Activated naive CD4-positive, alpha-beta T cell treated with anti-CD3 and anti-CD28 coated beads, Interleukin-2, amount 50 U/mL, for 24 hours (primary cell): Measurements from ENCODE around the gene ABCC4.
A peak's percentile ranks its signal among the peaks of the same experiment; 100 is the strongest.

Experiments
- H3K27ac Mint-ChIP-seq: one replicate; pipeline ENCODE4 v1.8.0; 2021; ENCODE audit warnings: mild to moderate bottlenecking, mixed read lengths
- H3K27me3 Mint-ChIP-seq: one replicate; pipeline ENCODE4 v1.8.0; 2021; ENCODE audit warnings: mixed read lengths
- H3K36me3 Mint-ChIP-seq: one replicate; pipeline ENCODE4 v1.8.0; 2021; ENCODE audit warnings: mixed read lengths
- H3K4me1 Mint-ChIP-seq: one replicate; pipeline ENCODE4 v1.8.0; 2021; ENCODE audit warnings: mixed read lengths
- H3K4me3 Mint-ChIP-seq: one replicate; pipeline ENCODE4 v1.8.0; 2021; ENCODE audit warnings: mild to moderate bottlenecking, mixed read lengths
- H3K9me3 Mint-ChIP-seq: one replicate; pipeline ENCODE4 v1.8.0; 2021; ENCODE audit warnings: mixed read lengths

Gene ABCC4

DNA sequence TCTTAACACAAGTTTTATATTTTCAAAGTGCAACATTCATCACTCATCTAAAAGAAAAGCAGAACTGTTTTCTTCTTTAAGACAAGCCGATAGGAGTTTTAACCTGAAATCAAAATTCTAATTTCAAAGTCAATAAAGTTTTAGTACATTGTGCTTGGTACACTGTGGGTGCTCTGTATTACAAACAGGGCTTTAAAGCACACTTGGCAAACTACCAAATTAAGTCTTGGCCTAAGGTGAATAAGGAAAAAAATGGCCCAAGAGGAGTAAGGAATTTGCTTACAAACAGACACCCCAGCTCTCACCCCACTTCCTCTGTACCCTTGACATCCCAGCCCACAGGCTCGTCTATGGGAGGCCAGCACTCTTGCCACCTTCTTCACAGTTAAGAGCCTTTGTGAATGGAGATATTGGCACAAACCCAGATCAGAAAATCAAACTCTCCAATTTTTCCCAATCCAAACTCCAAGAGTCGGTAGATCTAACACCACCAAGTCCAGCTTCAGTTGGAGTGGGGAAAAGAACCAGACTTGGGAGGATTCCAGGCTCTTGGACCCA, 66.0 kb downstream of the ABCC4 start:
- Mint-ChIP-seq H3K36me3 (peaks cover 17% of the 10 kb centered on the region), H3K4me3 (no peak overlapping the region), H3K27ac (no peak overlapping the region)

DNA sequence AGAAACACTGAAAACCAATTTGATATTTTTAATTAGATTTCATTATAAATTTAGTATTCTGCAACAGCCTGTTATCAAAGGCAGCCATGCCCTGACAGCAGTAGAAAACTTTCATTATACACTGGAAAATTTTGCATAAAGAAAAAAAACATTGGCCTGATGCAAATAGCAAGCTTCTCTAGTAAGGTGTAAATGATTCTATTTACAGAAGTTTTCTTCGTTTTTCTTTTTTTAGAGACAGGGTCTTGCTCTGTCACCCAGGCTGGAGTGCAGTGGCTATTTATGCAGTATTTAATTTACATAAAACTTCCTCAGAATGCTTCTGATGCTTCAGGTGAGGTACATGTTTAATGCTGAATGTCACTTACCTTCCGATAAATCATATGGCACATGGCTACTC, 67.0 kb downstream of the ABCC4 start:
- no peak overlapping the region for H3K4me3 Mint-ChIP-seq
- H3K4me1 Mint-ChIP-seq = peaks cover 8% of the 10 kb centered on the region
- no peak overlapping the region for H3K27ac Mint-ChIP-seq
- H3K9me3 Mint-ChIP-seq = no peaks in the 10 kb centered on the region
- peaks cover 17% of the 10 kb centered on the region for H3K36me3 Mint-ChIP-seq
- no peaks in the 10 kb centered on the region for H3K27me3 Mint-ChIP-seq

More for the DNA sequence above, 66.0 kb downstream of the ABCC4 start:
- Mint-ChIP-seq H3K4me1 (peaks cover 8% of the 10 kb centered on the region), H3K9me3 (no peaks in the 10 kb centered on the region), H3K27me3 (no peaks in the 10 kb centered on the region)

DNA sequence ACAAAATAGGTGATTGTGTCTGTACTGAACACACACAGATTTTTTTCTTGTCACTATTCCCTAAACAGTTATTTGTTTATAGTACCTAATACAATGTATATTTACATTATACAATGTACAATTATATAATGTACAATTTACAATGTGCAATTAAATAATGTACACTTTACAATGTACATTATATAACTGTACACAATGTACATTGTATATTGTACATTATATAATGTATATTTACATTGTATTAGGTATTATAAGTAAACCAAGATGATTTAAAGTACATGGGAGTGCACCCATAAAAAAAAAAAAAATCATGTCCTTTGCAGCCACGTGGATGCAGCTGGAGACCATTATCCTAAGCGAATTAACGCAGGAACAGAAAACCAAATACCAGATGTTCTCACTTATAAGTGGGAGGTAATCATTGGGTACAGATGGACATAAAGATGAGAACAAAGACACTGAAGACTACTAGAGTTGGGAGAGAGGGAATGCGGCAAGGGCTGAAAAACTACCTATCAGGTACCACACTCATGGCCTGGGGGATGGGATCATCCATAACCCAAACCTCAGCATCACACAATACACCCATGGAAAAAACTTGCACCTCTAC, 68.1 kb downstream of the ABCC4 start:
- Mint-ChIP-seq H3K4me3 (no peak overlapping the region), H3K27me3 (no peaks in the 10 kb centered on the region)

DNA sequence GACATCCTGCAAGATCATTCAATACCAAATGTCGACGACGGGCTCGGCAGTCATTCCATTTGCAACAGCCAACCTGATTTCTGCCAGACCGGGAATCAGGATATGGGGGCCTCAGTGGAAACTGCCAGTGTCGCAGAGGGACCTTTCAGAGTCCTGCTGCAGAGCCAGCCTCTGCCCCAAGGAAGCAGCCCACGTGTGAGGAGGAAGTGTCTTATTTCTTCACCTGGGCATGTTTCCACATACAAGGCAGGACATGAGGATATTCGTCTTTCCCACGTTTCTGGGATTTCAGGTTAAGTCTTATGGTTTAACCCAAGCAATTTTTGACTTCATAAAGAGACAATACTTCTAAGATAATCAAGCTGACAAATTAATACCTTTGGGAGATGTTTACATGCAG, 69.9 kb downstream of the ABCC4 start:
- Mint-ChIP-seq H3K9me3 (no peaks in the 10 kb centered on the region), H3K27me3 (no peaks in the 10 kb centered on the region), H3K36me3 (peaks cover 12% of the 10 kb centered on the region), H3K4me3 (no peak overlapping the region), H3K27ac (no peak overlapping the region), H3K4me1 (peaks cover 11% of the 10 kb centered on the region)

More for the DNA sequence above, 68.1 kb downstream of the ABCC4 start:
- H3K36me3 Mint-ChIP-seq = peaks cover 16% of the 10 kb centered on the region
- H3K9me3 Mint-ChIP-seq = no peaks in the 10 kb centered on the region
- peaks cover 8% of the 10 kb centered on the region for H3K4me1 Mint-ChIP-seq
- H3K27ac Mint-ChIP-seq = no peak overlapping the region

DNA sequence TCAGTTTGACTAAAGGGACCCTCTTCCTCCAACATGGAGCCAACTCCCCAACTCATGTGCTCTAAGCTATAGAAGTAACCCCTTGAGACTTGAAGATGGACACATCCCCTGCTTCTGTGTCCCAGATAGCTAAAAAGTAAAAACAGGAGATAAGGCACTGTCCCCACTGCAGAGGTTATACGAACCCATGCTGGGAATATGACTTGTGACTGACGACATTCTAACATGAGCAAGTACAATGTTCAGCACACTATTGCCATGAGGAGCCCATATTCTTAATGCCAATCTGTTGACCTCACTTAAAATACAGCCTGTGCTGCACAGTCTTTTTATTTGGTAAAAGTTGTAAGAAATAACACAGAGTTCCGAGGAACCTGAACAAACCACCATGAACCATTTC, 71.4 kb downstream of the ABCC4 start:
- Mint-ChIP-seq H3K27me3 (no peaks in the 10 kb centered on the region), H3K36me3 (peaks cover 8% of the 10 kb centered on the region), H3K27ac (no peak overlapping the region), H3K4me3 (no peak overlapping the region), H3K4me1 (peaks cover 7% of the 10 kb centered on the region), H3K9me3 (no peaks in the 10 kb centered on the region)

DNA sequence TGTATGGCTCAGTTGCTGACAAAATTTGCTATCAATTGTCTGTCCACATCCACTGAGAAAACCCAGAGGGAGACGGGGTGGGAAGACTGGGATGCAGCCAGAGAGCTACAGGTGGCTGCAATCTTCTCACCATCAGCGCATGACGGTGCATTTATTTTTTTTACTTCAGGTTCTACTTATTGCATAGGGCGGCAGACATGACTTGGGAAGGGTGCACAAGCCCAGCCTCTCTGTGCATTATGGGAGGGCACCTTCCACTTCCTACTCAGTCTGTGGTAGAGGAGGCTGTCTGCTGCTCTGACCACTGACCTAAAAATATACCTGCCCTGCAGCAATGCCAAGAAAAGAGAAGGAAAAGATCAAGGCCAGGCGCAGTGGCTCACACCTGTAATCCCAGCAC, 73.1 kb downstream of the ABCC4 start:
- Mint-ChIP-seq H3K4me3 (no peak overlapping the region), H3K4me1 (peaks cover 7% of the 10 kb centered on the region), H3K9me3 (no peaks in the 10 kb centered on the region), H3K36me3 (peaks cover 9% of the 10 kb centered on the region), H3K27me3 (no peaks in the 10 kb centered on the region), H3K27ac (no peak overlapping the region)

DNA sequence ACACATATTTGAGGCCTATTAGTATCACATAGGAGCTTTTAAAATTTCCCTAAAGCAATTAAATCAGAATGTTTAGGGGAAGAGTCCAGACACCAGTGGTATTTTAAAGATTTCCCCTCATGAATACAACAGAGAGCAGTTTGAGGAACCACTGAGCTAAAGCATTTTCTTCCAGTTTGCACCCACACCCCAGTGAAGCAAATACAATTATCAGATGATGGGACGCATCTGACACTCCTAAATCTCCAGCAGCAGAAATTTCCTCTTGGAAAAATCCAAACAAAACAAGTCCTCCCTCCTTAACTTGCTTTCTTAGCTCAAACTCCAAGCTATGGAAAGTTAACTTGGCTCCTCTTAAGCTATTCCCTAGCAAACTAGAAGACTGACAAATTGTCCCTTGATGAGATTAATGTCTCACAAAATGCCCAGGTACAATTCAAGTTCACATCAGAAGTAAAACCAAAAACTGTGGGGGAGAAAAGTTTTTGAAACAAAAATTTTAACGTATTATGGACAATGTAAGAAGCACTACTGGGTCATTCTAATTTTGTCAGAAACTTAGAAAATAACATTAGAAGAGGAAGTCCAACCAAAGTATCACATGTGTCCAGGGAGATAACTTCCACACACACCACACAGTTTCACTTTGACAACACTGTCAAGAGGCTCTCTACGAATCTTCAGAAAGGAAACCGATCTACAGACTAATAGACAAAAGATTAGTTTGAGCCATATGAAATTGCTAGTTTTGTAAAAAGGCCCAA, 74.1 kb downstream of the ABCC4 start:
- Mint-ChIP-seq H3K4me3 (no peak overlapping the region), H3K36me3 (peaks cover 11% of the 10 kb centered on the region), H3K27me3 (no peaks in the 10 kb centered on the region), H3K27ac (no peak overlapping the region), H3K4me1 (peaks cover 7% of the 10 kb centered on the region), H3K9me3 (no peaks in the 10 kb centered on the region)

DNA sequence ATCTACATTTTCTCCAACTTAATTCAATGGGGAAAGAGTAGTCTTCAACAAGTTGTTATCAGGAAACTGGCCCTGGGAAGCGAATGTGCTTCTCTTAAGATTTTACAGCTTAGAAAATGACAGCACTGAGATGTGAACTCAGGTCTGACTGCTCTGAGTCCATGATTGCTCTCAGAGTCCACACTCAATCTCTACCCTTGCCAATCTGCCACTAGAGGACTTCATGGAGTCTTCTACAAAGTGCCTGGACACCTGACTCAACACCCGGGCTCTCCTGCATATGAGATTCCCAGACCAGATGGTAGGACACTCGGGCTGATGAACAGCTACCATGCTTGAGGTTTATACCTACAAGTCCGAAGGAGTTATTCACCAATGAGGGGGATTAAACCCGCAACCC, 74.8 kb downstream of the ABCC4 start:
- Mint-ChIP-seq H3K4me3 (no peak overlapping the region), H3K36me3 (peaks cover 9% of the 10 kb centered on the region), H3K9me3 (no peaks in the 10 kb centered on the region), H3K27ac (no peak overlapping the region), H3K27me3 (no peaks in the 10 kb centered on the region), H3K4me1 (peaks cover 7% of the 10 kb centered on the region)

DNA sequence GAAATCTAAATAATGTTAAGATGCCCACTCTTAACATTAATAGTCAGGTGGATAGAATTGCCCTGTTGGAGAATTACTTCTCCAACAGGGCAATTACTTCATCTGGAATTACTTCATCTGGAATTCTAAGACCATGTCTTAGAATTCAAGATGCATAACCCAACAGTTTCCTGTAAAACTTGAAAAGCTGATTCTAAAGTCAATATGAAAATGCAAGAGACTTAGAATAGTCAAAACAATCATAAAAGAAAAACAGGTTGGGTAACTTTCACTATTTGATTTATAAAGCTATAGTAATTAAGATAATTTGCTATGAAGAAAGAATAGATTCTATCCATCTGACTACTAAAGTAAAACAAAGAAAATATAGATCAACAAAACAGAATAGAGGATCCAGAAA, 75.2 kb downstream of the ABCC4 start:
- H3K27me3 Mint-ChIP-seq = no peaks in the 10 kb centered on the region
- H3K9me3 Mint-ChIP-seq = no peaks in the 10 kb centered on the region
- peaks cover 7% of the 10 kb centered on the region for H3K4me1 Mint-ChIP-seq
- H3K27ac Mint-ChIP-seq = no peak overlapping the region
- H3K36me3 Mint-ChIP-seq = peaks cover 8% of the 10 kb centered on the region
- no peak overlapping the region for H3K4me3 Mint-ChIP-seq

DNA sequence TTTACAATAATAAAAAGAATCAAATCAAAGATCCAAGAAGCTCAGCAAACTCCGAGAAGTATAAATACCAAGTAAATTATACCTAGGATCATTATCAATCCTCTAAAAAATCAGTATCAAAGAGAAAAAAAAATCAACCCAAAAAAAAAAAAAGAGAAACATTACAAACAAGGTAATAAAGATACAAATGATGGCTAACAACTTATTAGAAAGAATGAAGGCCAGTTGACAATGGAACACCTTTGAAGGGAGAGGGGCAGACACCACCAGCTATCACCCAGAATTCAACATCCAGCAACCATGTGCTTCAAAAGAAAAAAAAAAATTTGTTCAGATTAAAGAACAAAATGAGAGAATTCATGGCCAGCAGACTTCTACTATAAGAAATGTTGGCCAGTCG, 77.2 kb downstream of the ABCC4 start:
- no peak overlapping the region for H3K27ac Mint-ChIP-seq
- peaks cover 7% of the 10 kb centered on the region for H3K4me1 Mint-ChIP-seq
- no peaks in the 10 kb centered on the region for H3K9me3 Mint-ChIP-seq
- H3K36me3 Mint-ChIP-seq = peaks cover 19% of the 10 kb centered on the region
- no peaks in the 10 kb centered on the region for H3K27me3 Mint-ChIP-seq
- H3K4me3 Mint-ChIP-seq = no peak overlapping the region

DNA sequence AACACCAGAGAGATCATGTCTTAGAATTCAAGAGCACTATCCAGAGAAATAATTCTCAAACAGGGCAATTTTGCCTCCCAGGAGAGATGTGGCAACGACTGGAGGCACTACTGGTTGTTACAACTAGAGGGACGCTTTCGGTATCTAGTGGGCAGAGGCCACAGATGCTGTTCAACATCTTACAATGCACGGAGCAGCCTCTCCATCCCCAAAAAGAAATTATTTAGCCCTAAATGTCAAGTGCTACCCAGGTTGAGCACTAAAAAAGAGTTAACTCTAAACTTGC, 78.6 kb downstream of the ABCC4 start:
- no peaks in the 10 kb centered on the region for H3K9me3 Mint-ChIP-seq
- H3K4me1 Mint-ChIP-seq = peaks cover 7% of the 10 kb centered on the region
- no peak overlapping the region for H3K4me3 Mint-ChIP-seq
- no peaks in the 10 kb centered on the region for H3K27me3 Mint-ChIP-seq
- H3K36me3 Mint-ChIP-seq = peaks cover 23% of the 10 kb centered on the region
- peak overlapping the region; percentile 12 for H3K27ac Mint-ChIP-seq

DNA sequence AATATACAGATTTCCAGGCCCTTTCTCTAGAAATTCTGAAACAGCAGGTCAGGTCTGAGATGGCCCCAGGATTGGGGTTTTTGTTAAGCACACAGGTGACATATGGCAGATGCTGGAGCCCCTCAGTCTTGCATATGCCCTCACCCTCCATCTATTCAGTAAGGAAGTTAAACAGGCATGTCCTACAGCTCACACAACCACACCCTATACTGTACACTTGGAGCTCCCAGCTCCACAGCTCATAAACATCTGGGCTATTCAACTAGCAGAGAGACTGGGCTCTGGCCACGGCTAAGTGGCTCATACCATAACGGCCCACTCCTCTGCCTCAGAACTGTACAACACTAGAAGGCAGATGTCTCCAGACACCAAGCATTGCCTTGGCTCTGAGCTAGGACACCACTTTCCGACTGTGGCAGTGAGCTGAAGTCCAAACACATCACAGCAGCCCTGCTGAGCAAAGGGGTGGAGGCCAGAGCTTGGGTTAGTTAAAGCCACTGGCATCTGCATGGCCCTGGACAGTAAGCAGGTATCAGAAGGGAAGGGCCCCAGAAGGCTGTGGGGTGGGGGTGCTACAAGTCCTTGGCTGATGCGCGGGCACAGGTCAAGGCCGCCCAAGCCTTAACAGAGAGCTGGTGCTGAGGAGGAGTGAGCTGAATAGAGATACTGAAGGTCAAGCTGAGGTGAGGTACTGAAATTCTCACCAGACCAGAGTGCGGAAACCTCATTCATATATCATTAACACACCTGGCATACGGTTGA, 79.1 kb downstream of the ABCC4 start:
- Mint-ChIP-seq H3K27me3 (no peaks in the 10 kb centered on the region), H3K27ac (peak overlapping the region; percentile 12), H3K36me3 (peaks cover 23% of the 10 kb centered on the region), H3K4me1 (peaks cover 3% of the 10 kb centered on the region), H3K9me3 (no peaks in the 10 kb centered on the region), H3K4me3 (no peak overlapping the region)

DNA sequence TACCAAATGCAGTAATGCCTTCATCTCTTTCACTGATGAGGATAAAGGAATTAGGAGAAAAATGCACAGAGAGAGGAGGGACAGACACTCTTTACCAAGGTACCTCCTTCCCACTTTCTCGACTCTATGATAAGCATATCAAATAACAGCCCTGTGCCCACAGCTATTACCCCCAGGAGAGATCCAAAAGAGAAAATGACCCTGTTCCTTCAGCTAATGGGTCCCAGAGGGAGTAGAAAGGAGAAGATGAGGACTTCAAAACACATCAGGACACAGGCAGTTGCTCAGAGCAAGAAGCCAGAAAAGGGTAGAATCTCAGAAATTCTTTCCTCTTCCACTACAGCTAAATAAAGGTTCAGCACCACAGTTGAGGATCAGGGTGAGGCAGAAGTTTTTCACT, 80.6 kb downstream of the ABCC4 start:
- Mint-ChIP-seq H3K4me3 (no peak overlapping the region), H3K9me3 (no peaks in the 10 kb centered on the region), H3K36me3 (peaks cover 23% of the 10 kb centered on the region), H3K4me1 (no peaks in the 10 kb centered on the region), H3K27me3 (no peaks in the 10 kb centered on the region), H3K27ac (no peak overlapping the region)

DNA sequence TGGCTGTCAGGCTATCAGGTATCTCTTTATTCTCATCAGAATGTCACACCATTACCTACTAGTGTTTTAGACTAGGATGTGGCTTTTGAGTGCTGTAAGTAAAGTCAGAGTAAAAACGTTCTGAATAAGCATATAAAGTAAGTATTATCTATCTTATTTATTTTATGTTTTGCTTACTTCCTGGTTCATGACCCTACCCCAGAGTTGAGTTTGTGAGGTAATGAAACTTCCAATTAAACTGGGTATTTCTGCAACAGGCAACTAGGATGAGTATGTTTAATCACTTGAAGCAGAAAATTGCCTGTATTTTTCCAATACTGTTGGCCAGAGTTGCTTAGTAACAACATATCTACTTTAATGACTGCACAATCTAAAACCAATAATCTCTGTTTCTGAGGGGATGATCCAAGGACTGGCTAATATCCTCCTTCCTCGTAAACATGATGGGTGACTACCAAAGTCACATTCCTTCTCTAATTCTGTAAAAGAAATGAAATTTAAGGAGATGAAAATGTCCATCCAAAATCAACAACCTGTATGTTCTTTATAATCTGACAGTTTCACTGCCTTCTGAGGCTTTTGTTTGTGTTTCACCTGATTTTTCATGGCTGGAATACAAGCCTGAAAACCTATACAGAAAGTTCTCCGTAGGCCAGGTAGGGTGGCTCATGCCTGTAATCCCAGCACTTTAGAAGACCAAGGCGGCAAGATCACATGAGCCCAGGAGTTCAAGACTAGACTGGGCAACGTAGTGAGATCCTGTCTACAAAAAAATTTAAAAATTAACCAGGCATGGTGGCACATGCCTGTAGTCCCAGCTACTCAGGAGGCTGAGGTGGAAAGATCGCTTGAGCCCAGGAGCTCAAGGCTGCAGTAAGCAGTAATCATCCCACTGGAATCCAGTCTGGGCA, 83.1 kb downstream of the ABCC4 start:
- Mint-ChIP-seq H3K27me3 (no peaks in the 10 kb centered on the region), H3K9me3 (no peaks in the 10 kb centered on the region), H3K36me3 (peaks cover 27% of the 10 kb centered on the region), H3K4me3 (no peak overlapping the region), H3K27ac (no peak overlapping the region), H3K4me1 (no peaks in the 10 kb centered on the region)

DNA sequence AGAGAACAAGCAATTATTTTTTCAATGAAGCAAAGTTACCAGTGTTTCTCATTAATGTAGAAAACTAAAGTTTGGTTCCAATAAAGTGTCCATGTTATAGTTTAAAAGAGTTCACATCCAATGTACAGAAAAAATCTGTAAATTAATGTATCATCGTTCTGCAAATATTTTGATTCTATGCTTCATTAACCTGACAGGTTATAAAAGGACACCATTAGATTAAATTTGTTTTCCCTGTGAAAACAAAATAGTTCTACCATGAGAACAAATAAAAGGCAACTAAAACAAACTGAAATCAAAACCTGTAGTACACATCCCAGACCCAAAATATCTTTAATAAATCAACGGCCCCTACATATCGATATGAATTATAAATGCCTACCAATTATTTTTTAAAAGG, 85.1 kb downstream of the ABCC4 start:
- peaks cover 33% of the 10 kb centered on the region for H3K36me3 Mint-ChIP-seq
- H3K4me3 Mint-ChIP-seq = no peak overlapping the region
- no peak overlapping the region for H3K27ac Mint-ChIP-seq
- no peaks in the 10 kb centered on the region for H3K27me3 Mint-ChIP-seq
- H3K9me3 Mint-ChIP-seq = no peaks in the 10 kb centered on the region
- H3K4me1 Mint-ChIP-seq = no peaks in the 10 kb centered on the region
